A673 (cell line): ENCODE measurements around the gene SLC44A1.

Experiments
- EZH2 ChIP-seq: fragments of 200-600 bp; sonication (generic); IDR thresholded peaks from 2 replicates; pipeline ENCODE4 v1.6.1; 2017; ENCODE audit warnings: borderline replicate concordance, low read depth, mild to moderate bottlenecking, mixed read lengths, antibody characterized with exemption, low read length; ENCODE audit not compliant: poor library complexity, severe bottlenecking
- TF ChIP-seq, protein P1 (sequence below): fragments of 300-800, 200-600 bp; sonication (generic); conservative IDR thresholded peaks from 2 replicates; pipeline ENCODE4 v1.5.1; 2017; ENCODE audit warnings: low read depth, mild to moderate bottlenecking, antibody characterized with exemption, low read length, moderate library complexity, mixed read lengths

DNA sequence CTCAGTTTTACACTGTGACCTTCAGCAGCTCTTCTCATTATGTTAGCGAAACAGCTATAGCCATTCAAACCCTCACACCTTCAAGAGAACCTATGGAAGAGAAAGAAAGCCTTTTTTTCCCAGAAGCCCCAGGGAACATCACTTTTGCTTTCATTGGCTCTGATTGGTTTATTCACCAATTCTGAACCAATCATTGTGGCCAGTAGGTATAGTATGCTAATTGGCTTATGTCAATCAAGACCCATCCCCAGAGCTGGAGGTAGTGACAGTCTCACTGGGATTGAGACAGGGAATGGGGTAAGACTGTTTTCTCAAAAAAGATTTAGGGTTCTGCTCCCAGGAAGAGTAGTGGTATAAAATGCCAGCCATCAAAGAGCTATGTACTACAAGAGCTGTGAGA, 129.3 kb downstream of the SLC44A1 start:
- TF ChIP-seq, protein P1, sequence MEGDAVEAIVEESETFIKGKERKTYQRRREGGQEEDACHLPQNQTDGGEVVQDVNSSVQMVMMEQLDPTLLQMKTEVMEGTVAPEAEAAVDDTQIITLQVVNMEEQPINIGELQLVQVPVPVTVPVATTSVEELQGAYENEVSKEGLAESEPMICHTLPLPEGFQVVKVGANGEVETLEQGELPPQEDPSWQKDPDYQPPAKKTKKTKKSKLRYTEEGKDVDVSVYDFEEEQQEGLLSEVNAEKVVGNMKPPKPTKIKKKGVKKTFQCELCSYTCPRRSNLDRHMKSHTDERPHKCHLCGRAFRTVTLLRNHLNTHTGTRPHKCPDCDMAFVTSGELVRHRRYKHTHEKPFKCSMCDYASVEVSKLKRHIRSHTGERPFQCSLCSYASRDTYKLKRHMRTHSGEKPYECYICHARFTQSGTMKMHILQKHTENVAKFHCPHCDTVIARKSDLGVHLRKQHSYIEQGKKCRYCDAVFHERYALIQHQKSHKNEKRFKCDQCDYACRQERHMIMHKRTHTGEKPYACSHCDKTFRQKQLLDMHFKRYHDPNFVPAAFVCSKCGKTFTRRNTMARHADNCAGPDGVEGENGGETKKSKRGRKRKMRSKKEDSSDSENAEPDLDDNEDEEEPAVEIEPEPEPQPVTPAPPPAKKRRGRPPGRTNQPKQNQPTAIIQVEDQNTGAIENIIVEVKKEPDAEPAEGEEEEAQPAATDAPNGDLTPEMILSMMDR = no peak
- no peak for TF ChIP-seq EZH2
